Measurements from ENCODE around the gene RPP25L.

The RPP25L gene, protein sequence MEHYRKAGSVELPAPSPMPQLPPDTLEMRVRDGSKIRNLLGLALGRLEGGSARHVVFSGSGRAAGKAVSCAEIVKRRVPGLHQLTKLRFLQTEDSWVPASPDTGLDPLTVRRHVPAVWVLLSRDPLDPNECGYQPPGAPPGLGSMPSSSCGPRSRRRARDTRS

DNA sequence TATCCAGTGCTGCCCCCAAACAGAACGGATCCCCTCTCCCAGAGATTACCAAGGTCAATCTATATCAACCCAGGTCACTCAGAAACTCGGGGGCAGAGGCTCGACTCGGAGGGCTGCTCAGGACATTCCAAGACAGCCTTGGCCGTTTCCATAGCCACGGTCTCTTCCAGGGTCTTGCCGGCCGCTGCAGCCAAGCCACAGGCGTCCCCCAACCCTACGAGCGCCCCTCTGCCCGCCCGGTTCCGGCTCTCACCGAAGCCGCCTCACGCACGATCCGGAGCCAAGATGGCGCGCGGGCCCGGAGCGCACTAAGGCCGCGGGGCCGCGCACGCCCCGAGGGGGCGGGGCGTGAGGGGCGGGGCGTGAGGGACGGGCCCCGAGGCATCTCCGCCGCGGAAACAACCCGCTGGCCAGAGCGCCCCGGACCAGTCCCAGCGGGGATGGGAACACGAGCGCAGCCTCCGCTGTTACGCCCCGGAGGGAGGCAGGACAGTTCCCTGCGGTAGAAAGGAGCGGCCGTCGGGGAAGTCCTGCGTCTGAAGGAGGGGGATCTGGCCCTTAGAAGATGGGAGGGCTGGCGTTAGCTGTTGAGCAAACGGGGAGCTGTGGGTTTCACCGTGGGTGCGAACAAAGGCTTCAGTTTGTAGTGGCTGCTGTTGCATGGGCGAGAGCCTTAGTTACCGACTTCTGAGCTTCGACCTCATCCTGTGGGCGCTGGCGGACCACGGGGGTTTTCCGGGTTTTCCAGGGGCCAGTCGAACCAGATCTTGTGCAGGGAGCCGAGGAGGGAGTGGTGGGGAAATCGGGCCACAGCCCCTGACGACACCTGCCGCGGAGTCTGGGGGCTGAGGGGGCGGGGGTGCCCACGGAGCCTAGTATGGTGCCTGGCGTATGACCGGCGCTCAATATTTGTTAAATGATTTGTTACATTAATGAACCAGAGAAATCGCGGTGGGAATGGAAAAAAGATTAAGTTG lies at the start of gene RPP25L:
RPP25L (minus strand) TSS at position 287 of the 977 bp plus-strand sequence. CDS start 801 bp downstream, outside the sequence.
- TF ChIP-seq, protein P1, sequence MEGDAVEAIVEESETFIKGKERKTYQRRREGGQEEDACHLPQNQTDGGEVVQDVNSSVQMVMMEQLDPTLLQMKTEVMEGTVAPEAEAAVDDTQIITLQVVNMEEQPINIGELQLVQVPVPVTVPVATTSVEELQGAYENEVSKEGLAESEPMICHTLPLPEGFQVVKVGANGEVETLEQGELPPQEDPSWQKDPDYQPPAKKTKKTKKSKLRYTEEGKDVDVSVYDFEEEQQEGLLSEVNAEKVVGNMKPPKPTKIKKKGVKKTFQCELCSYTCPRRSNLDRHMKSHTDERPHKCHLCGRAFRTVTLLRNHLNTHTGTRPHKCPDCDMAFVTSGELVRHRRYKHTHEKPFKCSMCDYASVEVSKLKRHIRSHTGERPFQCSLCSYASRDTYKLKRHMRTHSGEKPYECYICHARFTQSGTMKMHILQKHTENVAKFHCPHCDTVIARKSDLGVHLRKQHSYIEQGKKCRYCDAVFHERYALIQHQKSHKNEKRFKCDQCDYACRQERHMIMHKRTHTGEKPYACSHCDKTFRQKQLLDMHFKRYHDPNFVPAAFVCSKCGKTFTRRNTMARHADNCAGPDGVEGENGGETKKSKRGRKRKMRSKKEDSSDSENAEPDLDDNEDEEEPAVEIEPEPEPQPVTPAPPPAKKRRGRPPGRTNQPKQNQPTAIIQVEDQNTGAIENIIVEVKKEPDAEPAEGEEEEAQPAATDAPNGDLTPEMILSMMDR (IDR thresholded peaks at IDR 0.05) = no peak
- H3K4me1 ChIP-seq = peaks cover 0 to 24% (median 20%) of the 10 kb centered on the region in 4 donors
- peak; percentile 85 to 93 for DNase-seq
- H3K4me3 ChIP-seq = peak within 1 kb of the TSS; percentile 60 to 63
- H3K27ac ChIP-seq = peak within 1 kb of the TSS; percentile 76 to 83
- H3K27me3 ChIP-seq = no peaks in the 10 kb centered on the region
- peaks cover 11 to 36% (median 34%) of the 10 kb centered on the region in 3 donors for H3K36me3 ChIP-seq
- H3K9me3 ChIP-seq = no peaks in the 10 kb centered on the region
- intact Hi-C loops (cut with DNase I; ENCODE audit: low total_unique reads) = loop anchor here (2.0 to 10.0 kb wide), 3 partner anchors 21 to 157 kb away; partner anchors contain the start of genes DNAI1 and FAM219A

DNA sequence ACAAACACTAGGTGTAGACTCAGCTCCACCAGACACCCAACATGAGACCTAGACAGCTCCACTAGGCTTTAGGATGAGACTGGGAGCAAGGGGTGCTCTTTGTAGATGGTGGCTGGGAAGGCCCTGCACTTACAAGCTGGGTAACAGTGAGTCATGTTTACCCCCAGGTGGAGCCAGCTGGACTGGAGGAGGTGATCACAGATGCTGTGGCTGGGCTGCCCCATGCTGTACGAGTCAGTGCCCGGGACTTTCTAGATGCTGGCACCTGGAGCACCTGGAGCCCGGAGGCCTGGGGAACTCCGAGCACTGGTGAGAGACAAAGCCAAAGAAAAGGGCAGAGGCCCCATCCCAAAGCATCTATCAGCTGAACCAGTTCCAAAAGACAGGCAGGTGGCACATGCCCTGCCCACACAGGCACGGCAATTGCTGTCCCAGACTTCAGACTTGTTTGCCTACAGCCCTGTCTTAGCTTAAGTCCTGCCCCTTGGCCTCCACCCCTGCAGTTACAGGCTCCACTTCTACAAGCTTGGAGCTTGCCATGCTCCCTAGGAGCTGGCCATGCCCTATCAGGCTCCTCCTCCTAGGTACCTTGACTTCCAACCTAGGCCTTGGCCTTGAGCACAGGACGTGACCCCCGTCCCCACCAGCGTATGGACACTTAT lies 47.8 kb upstream of the RPP25L start:
- no peak overlapping the region for H3K27ac ChIP-seq
- DNase-seq = no peak
- intact Hi-C loops (cut with DNase I; ENCODE audit: low total_unique reads) = no loop called here
- peaks cover 14 to 50% (median 20%) of the 10 kb centered on the region in 3 donors for H3K36me3 ChIP-seq
- no peaks in the 10 kb centered on the region for H3K9me3 ChIP-seq
- H3K4me3 ChIP-seq = no peak overlapping the region
- no peaks in the 10 kb centered on the region for H3K27me3 ChIP-seq
- TF ChIP-seq, protein P1 (IDR thresholded peaks at IDR 0.05) = no peak
- peaks cover 0 to 25% (median 14%) of the 10 kb centered on the region in 4 donors for H3K4me1 ChIP-seq

DNA sequence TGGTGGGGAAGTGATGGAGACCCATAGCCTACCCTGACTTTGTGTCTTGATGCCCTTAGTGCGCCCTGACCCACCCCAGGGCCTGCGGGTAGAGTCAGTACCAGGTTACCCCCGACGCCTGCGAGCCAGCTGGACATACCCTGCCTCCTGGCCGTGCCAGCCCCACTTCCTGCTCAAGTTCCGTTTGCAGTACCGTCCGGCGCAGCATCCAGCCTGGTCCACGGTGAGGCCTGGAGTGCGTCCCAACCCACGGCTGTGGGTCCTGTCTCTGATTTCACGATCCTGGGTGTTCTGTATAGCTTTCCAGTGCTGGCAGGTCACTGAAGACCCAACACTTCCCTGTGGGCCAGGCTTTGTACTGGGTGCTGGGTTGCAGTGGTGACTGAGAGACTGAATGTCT lies 46.6 kb upstream of the RPP25L start:
- Histone ChIP-seq H3K4me3 (no peak overlapping the region), H3K27ac (no peak overlapping the region)
- intact Hi-C loops (cut with DNase I; ENCODE audit: low total_unique reads) = no loop called here

DNA sequence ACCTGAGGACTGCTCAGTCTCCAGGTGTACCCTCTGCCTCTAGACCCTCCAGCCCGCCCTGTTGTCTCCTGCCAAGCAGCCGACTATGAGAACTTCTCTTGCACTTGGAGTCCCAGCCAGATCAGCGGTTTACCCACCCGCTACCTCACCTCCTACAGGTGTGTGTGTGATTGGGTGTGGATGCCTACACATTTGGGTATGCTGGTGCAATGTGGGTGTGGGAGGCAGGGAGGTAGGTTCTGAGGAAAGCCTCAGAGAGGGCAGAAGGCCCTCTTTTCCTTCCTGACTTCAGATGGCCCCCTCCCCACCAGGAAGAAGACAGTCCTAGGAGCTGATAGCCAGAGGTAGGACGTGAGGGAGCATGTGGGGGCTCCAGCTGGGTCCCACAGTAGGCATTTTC lies 45.1 kb upstream of the RPP25L start:
- Histone ChIP-seq H3K27me3 (no peaks in the 10 kb centered on the region), H3K4me3 (no peak overlapping the region), H3K36me3 (peaks cover 14 to 39% (median 18%) of the 10 kb centered on the region in 3 donors), H3K4me1 (peaks cover 8 to 40% (median 35%) of the 10 kb centered on the region in 4 donors), H3K27ac (no peak overlapping the region), H3K9me3 (no peaks in the 10 kb centered on the region)
- TF ChIP-seq, protein P1 (IDR thresholded peaks at IDR 0.05) = no peak
- intact Hi-C loops (cut with DNase I; ENCODE audit: low total_unique reads) = no loop called here
- DNase-seq = no peak

More for the DNA sequence above, 46.6 kb upstream of the RPP25L start:
- TF ChIP-seq, protein P1 (IDR thresholded peaks at IDR 0.05) = no peak
- DNase-seq = no peak
- H3K27me3 ChIP-seq = no peaks in the 10 kb centered on the region
- H3K4me1 ChIP-seq = peaks cover 0 to 27% (median 22%) of the 10 kb centered on the region in 4 donors
- H3K9me3 ChIP-seq = no peaks in the 10 kb centered on the region
- peaks cover 14 to 50% (median 20%) of the 10 kb centered on the region in 3 donors for H3K36me3 ChIP-seq

DNA sequence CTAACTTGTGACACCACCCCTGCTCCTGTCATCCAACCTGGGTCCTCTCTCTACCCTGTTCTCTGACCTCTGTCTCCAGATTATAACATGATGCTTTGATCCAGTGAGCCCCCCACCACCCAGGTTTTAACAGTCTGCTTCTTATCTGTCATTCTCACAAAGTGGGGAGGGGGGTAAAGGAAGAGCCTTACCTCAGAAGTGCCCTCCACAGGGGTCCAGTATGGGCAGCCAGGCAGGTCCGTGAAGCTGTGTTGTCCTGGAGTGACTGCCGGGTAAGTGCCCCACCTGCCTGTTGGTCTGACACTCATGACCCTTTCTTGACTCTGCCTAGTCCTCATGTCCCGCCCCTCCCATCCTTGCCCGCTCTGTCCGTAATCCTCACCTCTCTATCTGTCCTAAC lies 43.5 kb upstream of the RPP25L start:
- TF ChIP-seq, protein P1 (IDR thresholded peaks at IDR 0.05) = no peak

More for the DNA sequence above, 43.5 kb upstream of the RPP25L start:
- intact Hi-C loops (cut with DNase I; ENCODE audit: low total_unique reads) = no loop called here
- H3K36me3 ChIP-seq = peaks cover 6 to 24% (median 8%) of the 10 kb centered on the region in 3 donors
- no peak for DNase-seq
- peak overlapping the region; percentile 86 to 93 for H3K27ac ChIP-seq
- H3K27me3 ChIP-seq = no peaks in the 10 kb centered on the region
- peaks cover 8 to 53% (median 46%) of the 10 kb centered on the region in 4 donors for H3K4me1 ChIP-seq
- H3K4me3 ChIP-seq = no peak overlapping the region
- H3K9me3 ChIP-seq = no peaks in the 10 kb centered on the region
